RWPE1 (cell line): ENCODE data around the gene SETD9.

ENCODE experiments used
- CTCF ChIA-PET: fragments of 350-600 bp; sonication (Branson Sonifier 250); formaldehyde crosslinking; extraction: SDS; loops from one replicate; lab custom pipeline; 2021; lab: Yijun Ruan, JAX
- POLR2A ChIA-PET: fragments of 400-600 bp; formaldehyde crosslinking; extraction: SDS; loops from one replicate; lab custom pipeline; 2020; ENCODE audit warnings: antibody characterized with exemption; ENCODE audit not compliant: low non-redundant PET; lab: Yijun Ruan, JAX
- DNase-seq: peaks from one replicate; pipeline ENCODE4 v3.0.0; 2012; ENCODE audit warnings: low spot score
- H3K27ac ChIP-seq: fragments of 450-650 bp; 2 replicates; pipeline ENCODE4 v1.5.1; 2017
- CTCF ChIP-seq: fragments of 450-650 bp; conservative IDR thresholded peaks from 2 replicates; pipeline ENCODE4 v1.5.1; 2017; ENCODE audit warnings: low read depth, mild to moderate bottlenecking

The SETD9 gene

GRCh38 chr5:56881571-56881970 lies 27.8 kb upstream of the SETD9 start:
- CTCF ChIA-PET, result interaction anchor here (0.5 kb wide), 1 partner anchor 20 kb away, joined by 4 read pairs; no protein-coding TSS in a partner anchor
- POLR2A ChIA-PET, result no interaction called here
- TF ChIP-seq CTCF, result no peak

GRCh38 chr5:56893251-56893951 lies 16.0 kb upstream of the SETD9 start:
- no peak for TF ChIP-seq CTCF
- POLR2A ChIA-PET, result no interaction called here
- CTCF ChIA-PET, result no interaction called here
- H3K27ac ChIP-seq, result no peak overlapping the region
- no peak for DNase-seq

More at GRCh38 chr5:56881571-56881970, 27.8 kb upstream of the SETD9 start:
- no peak overlapping the region for H3K27ac ChIP-seq
- no peak for DNase-seq

- CTCF ChIA-PET, result interaction anchor here (0.6 to 1.0 kb wide), 3 partner anchors 59 to 1309 kb away, joined by 3 to 4 read pairs (median 3); no protein-coding TSS in a partner anchor
- POLR2A ChIA-PET, result no interaction called here
- DNase-seq, result no peak
- H3K27ac ChIP-seq, result no peak overlapping the region
- no peak for TF ChIP-seq CTCF
Observed at GRCh38 chr5:56896763-56897162, 12.6 kb upstream of the SETD9 start.

GRCh38 chr5:56898213-56898612 lies 11.2 kb upstream of the SETD9 start:
- POLR2A ChIA-PET, result no interaction called here
- CTCF ChIA-PET, result interaction anchor here (0.6 to 1.2 kb wide), 2 partner anchors 52 to 246 kb away, joined by 3 to 4 read pairs; no protein-coding TSS in a partner anchor

GRCh38 chr5:56900395-56900794 lies 9.0 kb upstream of the SETD9 start:
- POLR2A ChIA-PET, result no interaction called here
- TF ChIP-seq CTCF, result no peak
- H3K27ac ChIP-seq, result no peak overlapping the region
- DNase-seq, result no peak
- CTCF ChIA-PET, result interaction anchor here (0.7 to 1.2 kb wide), 6 partner anchors 8 to 601 kb away, joined by 3 to 5 read pairs (median 4); no protein-coding TSS in a partner anchor

More at GRCh38 chr5:56898213-56898612, 11.2 kb upstream of the SETD9 start:
- H3K27ac ChIP-seq, result no peak overlapping the region
- TF ChIP-seq CTCF, result no peak
- no peak for DNase-seq

GRCh38 chr5:56900858-56901578 lies 8.4 kb upstream of the SETD9 start:
- H3K27ac ChIP-seq, result no peak overlapping the region
- ChIA-PET CTCF (interaction anchor here (0.5 to 1.2 kb wide), 10 partner anchors 8 to 602 kb away, joined by 3 to 5 read pairs (median 4); no protein-coding TSS in a partner anchor), POLR2A (no interaction called here)
- TF ChIP-seq CTCF, result peak; percentile 87
- peak; percentile 65 for DNase-seq
